ENCODE measurements around the gene GSC2. TPM values are rescaled to one million over a fixed set of nuclear protein-coding genes. Genes with fewer than 3 reads are reported as not detected.
A peak's percentile ranks its signal among the peaks of the same experiment; 100 is the strongest.

The GSC2 gene
- total and polyA plus RNA-seq, 12 donors = not detected

GRCh38 chr22:19179497-19180048 lies 29.5 kb upstream of the GSC2 start:
- DNase-seq = peak; percentile 73 to 92 (median 86)
- intact Hi-C loops (cut with DNase I) = loop anchor here (10.0 kb wide), 2 partner anchors 115 to 205 kb away; partner anchors contain the start of gene CLTCL1 (in 1 of the 2)

GRCh38 chr22:19178657-19179496 lies 28.8 kb upstream of the GSC2 start, which contains the start of gene SLC25A1:
TSS of gene SLC25A1 (minus strand) at chr22:19178736. CDS start at chr22:19178673, 63 bp downstream.
- peak; percentile 91 to 97 (median 94) for DNase-seq
- Histone ChIP-seq H3K4me1 (replicated peaks in 1 of 2) (peaks cover 24 to 33% of the 10 kb centered on the region in 2 donors), H3K27ac (peak within 1 kb of the TSS; percentile 52 to 97 (median 85)), H3K36me3 (replicated peaks in 1 of 2) (peaks cover 0 to 5% of the 10 kb centered on the region in 2 donors), H3K9me3 (replicated peaks in 1 of 3) (no peaks in the 10 kb centered on the region), H3K27me3 (no peaks in the 10 kb centered on the region), H3K4me3 (peak within 1 kb of the TSS; percentile 31 to 94 (median 82))
- TF ChIP-seq CTCF (IDR thresholded peaks at IDR 0.05) (no peak), POLR2A (IDR thresholded peaks at IDR 0.05) (peak in 1 of 2 donors; percentile 76)
- 1 to 2% (median 1%) methylated on average over 7 to 86 of the region's 86 CpGs for WGBS, 4 donors
- intact Hi-C loops (cut with DNase I) = no loop called here

More at GRCh38 chr22:19179497-19180048, 29.5 kb upstream of the GSC2 start:
- TF ChIP-seq POLR2A (IDR thresholded peaks at IDR 0.05) = no peak
- TF ChIP-seq CTCF (IDR thresholded peaks at IDR 0.05) = peak; percentile 58 to 82 (median 76)
- no peaks in the 10 kb centered on the region for H3K27me3 ChIP-seq
- 32 to 37% (median 36%) methylated on average over 15 of the region's 15 CpGs for WGBS, 4 donors
- no peaks in the 10 kb centered on the region for H3K9me3 ChIP-seq (replicated peaks in 1 of 3)
- H3K27ac ChIP-seq = peak overlapping the region; percentile 52 to 97 (median 85)
- H3K4me3 ChIP-seq = peak overlapping the region in 2 of 4 donors; percentile 79 to 94
- H3K4me1 ChIP-seq (replicated peaks in 1 of 2) = peaks cover 18 to 26% of the 10 kb centered on the region in 2 donors
- H3K36me3 ChIP-seq (replicated peaks in 1 of 2) = peaks cover 0 to 5% of the 10 kb centered on the region in 2 donors

- intact Hi-C loops (cut with DNase I) = no loop called here
- H3K4me3 ChIP-seq = peak overlapping the region; percentile 31 to 94 (median 82)
- TF ChIP-seq POLR2A (IDR thresholded peaks at IDR 0.05) = peak in 1 of 2 donors; percentile 46
- TF ChIP-seq CTCF (IDR thresholded peaks at IDR 0.05) = no peak
Measured at GRCh38 chr22:19178065-19178656, 28.1 kb upstream of the GSC2 start.

More at GRCh38 chr22:19178065-19178656, 28.1 kb upstream of the GSC2 start:
- peaks cover 0 to 5% of the 10 kb centered on the region in 2 donors for H3K36me3 ChIP-seq (replicated peaks in 1 of 2)
- WGBS, 4 donors = 0 to 1% methylated on average over 69 to 79 of the region's 80 CpGs; no CpG with 5 or more reads in 2 of the 4 donors
- H3K27me3 ChIP-seq = no peaks in the 10 kb centered on the region
- no peaks in the 10 kb centered on the region for H3K9me3 ChIP-seq (replicated peaks in 1 of 3)
- peaks cover 24 to 38% of the 10 kb centered on the region in 2 donors for H3K4me1 ChIP-seq (replicated peaks in 1 of 2)
- peak; percentile 45 to 67 (median 61) for DNase-seq
- H3K27ac ChIP-seq = peak overlapping the region in 4 of 5 donors; percentile 79 to 97 (median 86)

Data from adrenal gland (tissue), 12 donors.